Upper lobe of left lung (tissue), 6 donors: ENCODE results near the gene ADCY2. TPM values are rescaled to one million over a fixed set of nuclear protein-coding genes. Genes with fewer than 3 reads are reported as not detected.

Experiments used
- ATAC-seq, 2 donors: fragments of 200-7000 bp; cut with Tn5 transposase; one replicate each; pipeline ENCODE4 v1.9.1; 2022; ENCODE audit warnings: mild to moderate bottlenecking in 2 of 2, moderate library complexity in 2 of 2; ENCODE audit not compliant: low FRiP score in 2 of 2
- DNase-seq, 2 donors: peaks; one replicate each; pipeline ENCODE4 v3.0.0-alpha.2; 2019 to 2020
- H3K27ac ChIP-seq, 4 donors: fragments of 200-600 bp; sonication (generic); one replicate each; pipeline ENCODE4 v1.5.1; 2016 to 2019
- H3K27me3 ChIP-seq, 4 donors: fragments of 200-600 bp; sonication (generic); one replicate each; pipeline ENCODE4 v1.5.1; 2017 to 2019
- H3K36me3 ChIP-seq, 4 donors: fragments of 200-600 bp; sonication (generic); one replicate each; pipeline ENCODE4 v1.5.1; 2016 to 2019
- H3K4me1 ChIP-seq, 4 donors: fragments of 200-600 bp; sonication (generic); one replicate each; pipeline ENCODE4 v1.5.1; 2018 to 2019
- H3K4me3 ChIP-seq, 4 donors: fragments of 200-600 bp; sonication (generic); one replicate each; pipeline ENCODE4 v1.5.1; 2017 to 2019; ENCODE audit warnings: mild to moderate bottlenecking in 2 of 4, moderate library complexity in 1 of 4
- H3K9me3 ChIP-seq, 4 donors: fragments of 200-600 bp; sonication (generic); one replicate each; pipeline ENCODE4 v1.5.1; 2018 to 2019
- CTCF ChIP-seq, 6 experiments: fragments of 450-650 bp in 4 of 6; fragments of 200-600 bp in 2 of 6; sonication (generic) in 2 of 6; IDR thresholded peaks; one replicate each; pipeline ENCODE4 v1.5.1; 2016 to 2019; ENCODE audit warnings: antibody characterized with exemption in 6 of 6
- EP300 ChIP-seq, 4 donors: sonication (generic); formaldehyde crosslinking; IDR thresholded peaks; one replicate each; pipeline ENCODE4 v1.5.1; 2017; ENCODE audit warnings: antibody characterized with exemption in 4 of 4, control low read depth in 2 of 4
- POLR2A ChIP-seq, 4 donors: fragments of 450-650 bp; IDR thresholded peaks; one replicate each; pipeline ENCODE4 v1.5.1; 2016 to 2017; ENCODE audit warnings: antibody characterized with exemption in 4 of 4, mild to moderate bottlenecking in 2 of 4
- POLR2AphosphoS5 ChIP-seq, 2 donors: sonication (generic); formaldehyde crosslinking; IDR thresholded peaks; one replicate each; pipeline ENCODE4 v1.5.1; 2017; ENCODE audit warnings: antibody characterized with exemption in 2 of 2
- WGBS, 2 donors: methylation state at CpG; one replicate each; pipeline ENCODE4 v1.1.5; 2017 to 2018; 5-methylcytosine and 5-hydroxymethylcytosine counted together
- total RNA-seq, 6 donors: library from RNA; depleted of rRNA in 4 of 6; stranded (reverse); fragments of >200 nt in 4 of 6; gene quantifications; one replicate each; pipeline versions ENCODE4 v1.1.0 to v1.2.1, GENCODE V29; 2016 to 2021
- donor health status: DM: no; HTN: no; CAD: no; lungs with moderate emphysema.
- donor health status: DM: no; HTN: yes; CAD: no; lungs with severe emphysema.

ADCY2 gene
- total RNA-seq, 6 donors from 2014 or later = 0.20 to 2.4 (median 0.46) TPM; not detected in 1

DNA sequence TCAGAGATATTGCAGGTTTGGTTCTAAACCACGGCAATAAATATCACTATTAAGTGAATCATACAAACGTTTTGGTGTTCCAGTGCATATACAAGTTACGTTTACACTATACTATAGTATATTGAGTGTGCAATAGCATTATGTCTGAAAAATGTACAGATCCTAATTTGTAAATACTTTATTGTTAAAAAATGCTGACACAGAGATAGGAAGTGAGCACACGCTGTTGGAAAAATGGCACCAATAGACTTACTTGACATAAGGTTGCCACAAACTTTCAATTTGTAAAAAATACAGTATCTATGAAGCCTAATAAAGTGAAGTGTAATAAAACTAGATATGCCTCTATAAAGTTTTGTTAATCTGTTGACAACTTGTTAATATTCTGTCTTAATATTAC, 439.0 kb downstream of the ADCY2 start:
- Histone ChIP-seq H3K27me3 (no peaks in the 10 kb centered on the region), H3K36me3 (no peaks in the 10 kb centered on the region), H3K27ac (no peak overlapping the region), H3K9me3 (no peaks in the 10 kb centered on the region), H3K4me1 (no peaks in the 10 kb centered on the region), H3K4me3 (no peak overlapping the region)
- DNase-seq = no peak
- 82 to 85% methylated on average over 4 of the region's 4 CpGs for WGBS, 2 donors
- TF ChIP-seq POLR2AphosphoS5 (IDR thresholded peaks at IDR 0.05) (no peak), POLR2A (IDR thresholded peaks at IDR 0.05) (no peak), EP300 (IDR thresholded peaks at IDR 0.05) (no peak), CTCF (IDR thresholded peaks at IDR 0.05) (no peak)
- ATAC-seq = no peak

DNA sequence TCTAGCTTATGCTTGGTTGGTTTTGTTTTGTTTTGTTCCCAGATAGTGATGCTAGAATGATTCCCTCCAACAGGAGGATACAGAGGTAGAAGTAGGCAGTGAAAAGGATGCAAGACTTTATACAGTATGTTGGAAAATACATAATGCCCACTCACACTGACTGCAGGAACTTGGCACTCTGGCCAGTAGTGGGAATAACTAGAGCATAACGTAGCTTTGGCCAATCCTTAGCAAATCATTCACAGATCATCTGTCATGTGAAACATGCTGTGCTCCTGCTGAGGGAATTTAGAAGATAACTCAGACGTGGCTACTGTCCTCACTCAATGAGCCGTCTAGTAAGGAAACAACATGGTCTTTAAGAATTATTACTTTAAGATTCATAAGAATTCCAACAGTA, 441.5 kb downstream of the ADCY2 start:
- Histone ChIP-seq H3K9me3 (no peaks in the 10 kb centered on the region), H3K27me3 (no peaks in the 10 kb centered on the region), H3K27ac (no peak overlapping the region), H3K4me1 (no peaks in the 10 kb centered on the region), H3K36me3 (no peaks in the 10 kb centered on the region), H3K4me3 (no peak overlapping the region)
- TF ChIP-seq POLR2A (IDR thresholded peaks at IDR 0.05) = no peak
- no peak for TF ChIP-seq CTCF (IDR thresholded peaks at IDR 0.05)
- TF ChIP-seq POLR2AphosphoS5 (IDR thresholded peaks at IDR 0.05) = no peak
- no peak for TF ChIP-seq EP300 (IDR thresholded peaks at IDR 0.05)
- DNase-seq (no peak), ATAC-seq (no peak)
- WGBS, 2 donors = 35 to 66% methylated on average over 3 of the region's 3 CpGs

GRCh38 chr5:7842531-7842930, 446.6 kb downstream of the ADCY2 start:
- no peak for TF ChIP-seq POLR2A (IDR thresholded peaks at IDR 0.05)
- H3K27ac ChIP-seq = no peak overlapping the region
- H3K36me3 ChIP-seq = no peaks in the 10 kb centered on the region
- H3K27me3 ChIP-seq = no peaks in the 10 kb centered on the region
- H3K9me3 ChIP-seq = no peaks in the 10 kb centered on the region
- no peak overlapping the region for H3K4me3 ChIP-seq
- ATAC-seq = no peak
- WGBS, 2 donors = 69 to 77% methylated on average over 2 of the region's 2 CpGs
- DNase-seq = no peak
- no peaks in the 10 kb centered on the region for H3K4me1 ChIP-seq

- Histone ChIP-seq H3K27me3 (peaks cover 0 to 4% (median under 1%) of the 10 kb centered on the region in 4 donors), H3K4me1 (peaks cover 5% of the 10 kb centered on the region in 4 donors), H3K36me3 (no peaks in the 10 kb centered on the region), H3K9me3 (no peaks in the 10 kb centered on the region), H3K27ac (no peak overlapping the region), H3K4me3 (no peak overlapping the region)
- TF ChIP-seq CTCF (IDR thresholded peaks at IDR 0.05) = no peak
- no peak for TF ChIP-seq EP300 (IDR thresholded peaks at IDR 0.05)
- no peak for TF ChIP-seq POLR2AphosphoS5 (IDR thresholded peaks at IDR 0.05)
- TF ChIP-seq POLR2A (IDR thresholded peaks at IDR 0.05) = no peak
- ATAC-seq (no peak), DNase-seq (no peak)
These were observed 449.0 kb downstream of the ADCY2 start for GRCh38 chr5:7844901-7845300.

- no peak for TF ChIP-seq POLR2AphosphoS5 (IDR thresholded peaks at IDR 0.05)
- TF ChIP-seq CTCF (IDR thresholded peaks at IDR 0.05) = no peak
- TF ChIP-seq EP300 (IDR thresholded peaks at IDR 0.05) = no peak
- TF ChIP-seq POLR2A (IDR thresholded peaks at IDR 0.05) = no peak
- 82 to 93% methylated on average over 7 of the region's 7 CpGs for WGBS, 2 donors
- Histone ChIP-seq H3K9me3 (no peaks in the 10 kb centered on the region), H3K27me3 (peaks cover 0 to 7% (median 2%) of the 10 kb centered on the region in 4 donors), H3K4me1 (peaks cover 6 to 12% (median 11%) of the 10 kb centered on the region in 4 donors), H3K27ac (no peak overlapping the region), H3K4me3 (no peak overlapping the region), H3K36me3 (no peaks in the 10 kb centered on the region)
- DNase-seq = no peak
- no peak for ATAC-seq
These were observed 449.6 kb downstream of the ADCY2 start for GRCh38 chr5:7845557-7845956.
